SK-N-SH (cell line): ENCODE data around the gene DPH6. TPM values are rescaled to one million over a fixed set of nuclear protein-coding genes. Genes with fewer than 3 reads are reported as not detected.

ENCODE experiments used
- CTCF ChIA-PET: fragments of 300-600, 350-600 bp; formaldehyde crosslinking; extraction: SDS; loops from one replicate; lab custom pipeline; 2021; lab: Yijun Ruan, JAX
- POLR2A ChIA-PET: fragments of 350-600 bp; sonication (Branson Sonifier 250); formaldehyde crosslinking; extraction: SDS; loops from one replicate; lab custom pipeline; 2020; ENCODE audit warnings: antibody characterized with exemption, inconsistent platforms; lab: Yijun Ruan, JAX
- DNase-seq: peaks from one replicate; pipeline ENCODE4 v3.0.0; 2012
- H2AFZ ChIP-seq: fragments of 200-600 bp; sonication (generic); 2 replicates; pipeline ENCODE4 v1.8.1; 2016; ENCODE audit warnings: antibody characterized with exemption, mild to moderate bottlenecking, low read depth
- H3F3A ChIP-seq: fragments of 200-600 bp; sonication (generic); replicated peaks from 2 replicates; pipeline ENCODE3; 2016; ENCODE audit warnings: antibody characterized with exemption, mild to moderate bottlenecking; ENCODE audit not compliant: insufficient read depth
- H3K27ac ChIP-seq, 2 experiments: fragments of 200-500 bp in 1 of 2; fragments of 200-600 bp in 1 of 2; sonication (Bioruptor generic) in 1 of 2; sonication (generic), shearing (Covaris generic) in 1 of 2; 2 replicates each; pipeline versions ENCODE4 v1.5.1 to v1.6.1; 2014 to 2016; ENCODE audit warnings: low read depth in 2 of 2, inconsistent platforms in 1 of 2, low read length in 1 of 2, mild to moderate bottlenecking in 1 of 2, mixed read lengths in 1 of 2
- H3K27me3 ChIP-seq: fragments of 200-600 bp; sonication (generic), shearing (Covaris generic); 2 replicates; pipeline ENCODE4 v1.6.1; 2016; ENCODE audit warnings: mixed run types; ENCODE audit not compliant: insufficient read depth
- H3K36me3 ChIP-seq, 2 experiments: fragments of 200-500 bp in 1 of 2; fragments of 200-600 bp in 1 of 2; sonication (Bioruptor generic) in 1 of 2; sonication (generic) in 1 of 2; replicated peaks in 1 of 2; 2 replicates each; pipeline versions ENCODE3 to v1.5.1; 2014 to 2016; ENCODE audit warnings: low read length in 1 of 2, mild to moderate bottlenecking in 1 of 2; ENCODE audit not compliant: insufficient read depth in 2 of 2, control insufficient read depth in 1 of 2
- H3K4me1 ChIP-seq, 2 experiments: fragments of 200-500 bp in 1 of 2; fragments of 200-600 bp in 1 of 2; sonication (Bioruptor generic) in 1 of 2; sonication (generic), shearing (Covaris generic) in 1 of 2; 2 replicates each; pipeline versions ENCODE4 v1.5.1 to v1.6.1; 2014 to 2016; ENCODE audit warnings: low read depth in 1 of 2, low read length in 1 of 2, mixed run types in 1 of 2; ENCODE audit not compliant: insufficient read depth in 2 of 2, control insufficient read depth in 1 of 2
- H3K4me2 ChIP-seq: fragments of 200-600 bp; sonication (generic), shearing (Covaris generic); 2 replicates; pipeline ENCODE4 v1.6.1; 2017; ENCODE audit warnings: mixed run types
- H3K4me3 ChIP-seq, 2 experiments: fragments of 200-500 bp in 1 of 2; fragments of 200-600 bp in 1 of 2; sonication (Bioruptor generic) in 1 of 2; sonication (generic), shearing (Covaris generic) in 1 of 2; 2 replicates each; pipeline versions ENCODE4 v1.5.1 to v1.8.1; 2014 to 2016; ENCODE audit warnings: low read depth in 2 of 2, inconsistent platforms in 1 of 2, low read length in 1 of 2, mild to moderate bottlenecking in 1 of 2, mixed read lengths in 1 of 2, moderate library complexity in 1 of 2
- H3K79me2 ChIP-seq: fragments of 200-600 bp; sonication (generic); 2 replicates; pipeline ENCODE4 v1.8.1; 2017; ENCODE audit warnings: mild to moderate bottlenecking; ENCODE audit not compliant: insufficient read depth
- H3K9ac ChIP-seq: fragments of 200-600 bp; sonication (generic); 2 replicates; pipeline ENCODE4 v1.6.1; 2017; ENCODE audit warnings: mixed run types
- H3K9me2 ChIP-seq: fragments of 200-600 bp; sonication (generic); 2 replicates; pipeline ENCODE4 v1.6.1; 2017; ENCODE audit warnings: mixed run types
- H3K9me3 ChIP-seq: fragments of 200-600 bp; sonication (generic); 2 replicates; pipeline ENCODE4 v1.6.1; 2017; ENCODE audit warnings: mixed run types, mild to moderate bottlenecking, moderate library complexity
- H4K20me1 ChIP-seq: fragments of 200-600 bp; sonication (generic); 2 replicates; pipeline ENCODE4 v1.6.1; 2017; ENCODE audit warnings: mild to moderate bottlenecking, mixed run types; ENCODE audit not compliant: insufficient read depth
- CHD2 ChIP-seq: fragments of 150-350 bp; IDR thresholded peaks from 2 replicates; pipeline ENCODE4 v1.6.1; 2018; ENCODE audit warnings: low read length; ENCODE audit not compliant: partially characterized antibody
- CTCF ChIP-seq: fragments of 200-600 bp; sonication (generic); IDR thresholded peaks from 2 replicates; pipeline ENCODE4 v1.6.1; 2017; ENCODE audit warnings: antibody characterized with exemption, mild to moderate bottlenecking, moderate library complexity
- EZH2phosphoT487 ChIP-seq: fragments of 200-600 bp; sonication (generic); IDR thresholded peaks from 2 replicates; pipeline ENCODE4 v1.6.1; 2017; ENCODE audit warnings: low read depth, mixed run types, mild to moderate bottlenecking, antibody characterized with exemption, moderate library complexity, borderline replicate concordance
- FOSL2 ChIP-seq: IDR thresholded peaks from 2 replicates; pipeline ENCODE4 v1.4.0; 2012; ENCODE audit warnings: low read depth, mild to moderate bottlenecking, moderate library complexity, borderline replicate concordance
- FOXJ3 ChIP-seq: sonication (generic); formaldehyde crosslinking; IDR thresholded peaks from 2 replicates; pipeline ENCODE4 v1.5.1; 2020; ENCODE audit warnings: mild to moderate bottlenecking, missing genetic modification reagents
- FOXM1 ChIP-seq: IDR thresholded peaks from 2 replicates; pipeline ENCODE4 v1.4.0; 2012; ENCODE audit warnings: low read depth, mild to moderate bottlenecking
- GATA2 ChIP-seq: sonication (generic); formaldehyde crosslinking; IDR thresholded peaks from 2 replicates; pipeline ENCODE4 v1.5.0; 2020; ENCODE audit warnings: mild to moderate bottlenecking, missing genetic modification reagents
- IRF3 ChIP-seq: fragments of 150-350 bp; IDR thresholded peaks from 2 replicates; pipeline ENCODE4 v1.6.1; 2016; ENCODE audit warnings: mild to moderate bottlenecking, low read depth, low read length
- MAX ChIP-seq: IDR thresholded peaks from 2 replicates; pipeline ENCODE4 v1.4.0; 2012; ENCODE audit warnings: low read depth
- MEF2A ChIP-seq: IDR thresholded peaks from 2 replicates; pipeline ENCODE4 v1.4.0; 2012; ENCODE audit warnings: low read depth, borderline replicate concordance
- NFIC ChIP-seq: IDR thresholded peaks from 2 replicates; pipeline ENCODE4 v1.4.0; 2012; ENCODE audit warnings: borderline replicate concordance
- NRF1 ChIP-seq: IDR thresholded peaks from 2 replicates; pipeline ENCODE4 v1.6.1; 2012; ENCODE audit warnings: low read depth, mild to moderate bottlenecking, low read length
- POLR2AphosphoS5 ChIP-seq: IDR thresholded peaks from 2 replicates; pipeline ENCODE4 v1.6.1; 2012; ENCODE audit warnings: low read depth, low read length
- RAD21 ChIP-seq: IDR thresholded peaks from 2 replicates; pipeline ENCODE4 v1.6.1; 2012; ENCODE audit warnings: mild to moderate bottlenecking, low read length
- SMC3 ChIP-seq: IDR thresholded peaks from 2 replicates; pipeline ENCODE4 v1.6.1; 2012; ENCODE audit warnings: low read depth, low read length, improper control_type of control experiment
- TEAD4 ChIP-seq: IDR thresholded peaks from 2 replicates; pipeline ENCODE4 v1.4.0; 2012; ENCODE audit warnings: mild to moderate bottlenecking, borderline replicate concordance; ENCODE audit not compliant: insufficient read depth
- USF2 ChIP-seq: fragments of 150-350 bp; IDR thresholded peaks from 2 replicates; pipeline ENCODE4 v1.6.1; 2017; ENCODE audit warnings: antibody characterized with exemption, low read length, low read depth, borderline replicate concordance
- YY1 ChIP-seq: IDR thresholded peaks from 2 replicates; pipeline ENCODE4 v1.4.0; 2012; ENCODE audit warnings: low read depth, mild to moderate bottlenecking
- WGBS: methylation state at CpG from one replicate; pipeline ENCODE4 v1.1.6; 2017; ENCODE audit warnings: low lambda C conversion rate; 5-methylcytosine and 5-hydroxymethylcytosine counted together
- polyA plus RNA-seq, 3 experiments: library from polyadenylated mRNA; depleted of rRNA; stranded (reverse); fragments of >200 nt; gene quantifications; 2 replicates each; pipeline ENCODE4 v1.2.3, GENCODE V29; 2012

The DPH6 gene
- polyA plus RNA-seq, 1 of the 3 experiments (the other 2 are of a cell fraction) = 15.7 TPM

GRCh38 chr15:35580606-35581005 lies 34.6 kb upstream of the DPH6 start:
- no peak overlapping the region for H3K27ac ChIP-seq
- DNase-seq = no peak
- no peak overlapping the region for H3K4me2 ChIP-seq
- H3K9me3 ChIP-seq = no peaks in the 10 kb centered on the region
- H3K4me1 ChIP-seq = no peaks in the 10 kb centered on the region; a peak in 1 of 4 replicates
- H3K79me2 ChIP-seq = no peaks in the 10 kb centered on the region
- 89% methylated on average over 3 of the region's 3 CpGs for WGBS
- H3K4me3 ChIP-seq = no peak overlapping the region
- POLR2A ChIA-PET = no interaction called here
- H2AFZ ChIP-seq = no peak overlapping the region
- CTCF ChIA-PET = interaction anchor here (0.9 kb wide), 1 partner anchor 136 kb away, joined by 3 read pairs; no protein-coding TSS in a partner anchor
- H3K9me2 ChIP-seq = no peaks in the 10 kb centered on the region
- no peaks in the 10 kb centered on the region for H3K27me3 ChIP-seq
- no peaks in the 10 kb centered on the region for H3F3A ChIP-seq
- TF ChIP-seq CHD2 = no peak
- no peak for TF ChIP-seq NFIC
- no peak for TF ChIP-seq TEAD4
- no peak for TF ChIP-seq YY1
- no peak for TF ChIP-seq MEF2A
- no peak for TF ChIP-seq FOSL2
- no peak for TF ChIP-seq NRF1
- TF ChIP-seq MAX = no peak
- TF ChIP-seq FOXM1 = no peak
- no peak for TF ChIP-seq FOXJ3 (CRISPR knock-in tag)
- no peak for TF ChIP-seq EZH2phosphoT487
- no peak for TF ChIP-seq POLR2AphosphoS5
- no peaks in the 10 kb centered on the region for H3K36me3 ChIP-seq
- no peak overlapping the region for H3K9ac ChIP-seq
- no peaks in the 10 kb centered on the region for H4K20me1 ChIP-seq

- DNase-seq = no peak
- Histone ChIP-seq H3K79me2 (no peaks in the 10 kb centered on the region), H2AFZ (no peak overlapping the region), H3F3A (no peaks in the 10 kb centered on the region), H3K9ac (no peak overlapping the region), H3K9me2 (no peaks in the 10 kb centered on the region), H3K9me3 (no peaks in the 10 kb centered on the region), H3K4me1 (peaks cover 0 to 2% of the 10 kb centered on the region in 2 experiments; a peak in 1 of 4 replicates), H4K20me1 (no peaks in the 10 kb centered on the region), H3K36me3 (no peaks in the 10 kb centered on the region), H3K27ac (no peak overlapping the region), H3K4me3 (no peak overlapping the region), H3K27me3 (no peaks in the 10 kb centered on the region), H3K4me2 (no peak overlapping the region)
- WGBS = 65% methylated on average over 1 of the region's 1 CpG
- ChIA-PET POLR2A (no interaction called here), CTCF (interaction anchor here (0.6 kb wide), 1 partner anchor 426 kb away, joined by 3 read pairs; no protein-coding TSS in a partner anchor)
- TF ChIP-seq FOSL2 = no peak
- no peak for TF ChIP-seq RAD21
These were observed 21.4 kb upstream of the DPH6 start for GRCh38 chr15:35567392-35567791.

GRCh38 chr15:35566991-35567390 lies 21.0 kb upstream of the DPH6 start:
- peaks cover 0 to 2% of the 10 kb centered on the region in 2 experiments; a peak in 1 of 4 replicates for H3K4me1 ChIP-seq
- H3K4me3 ChIP-seq = no peak overlapping the region
- no peaks in the 10 kb centered on the region for H3K36me3 ChIP-seq
- no peaks in the 10 kb centered on the region for H4K20me1 ChIP-seq
- WGBS = 87% methylated on average over 3 of the region's 3 CpGs
- ChIA-PET POLR2A (no interaction called here), CTCF (interaction anchor here (0.6 kb wide), 1 partner anchor 425 kb away, joined by 3 read pairs; no protein-coding TSS in a partner anchor)
- H3K9ac ChIP-seq = no peak overlapping the region
- H3K4me2 ChIP-seq = no peak overlapping the region
- H3K79me2 ChIP-seq = no peaks in the 10 kb centered on the region
- TF ChIP-seq SMC3 (no peak), USF2 (no peak), GATA2 (CRISPR knock-in tag) (no peak), YY1 (no peak), POLR2AphosphoS5 (no peak), TEAD4 (no peak), MAX (no peak), IRF3 (no peak), RAD21 (no peak), CTCF (no peak)
- H3K27ac ChIP-seq = no peak overlapping the region
- no peaks in the 10 kb centered on the region for H3K27me3 ChIP-seq
- no peak for DNase-seq
- no peaks in the 10 kb centered on the region for H3F3A ChIP-seq
- no peaks in the 10 kb centered on the region for H3K9me2 ChIP-seq
- H2AFZ ChIP-seq = no peak overlapping the region
- H3K9me3 ChIP-seq = no peaks in the 10 kb centered on the region
